ENCODE data around the gene ZNF423. TPM values are rescaled to one million over a fixed set of nuclear protein-coding genes. Genes with fewer than 3 reads are reported as not detected.

The ZNF423 gene
- polyA plus RNA-seq, 1 donor from 2014 or later = 4.5 TPM

- H3K36me3 ChIP-seq (ENCODE audit: insufficient read depth, low read length) = no peaks in the 10 kb centered on the region
- no peak overlapping the region for H2AFZ ChIP-seq (ENCODE audit: low read depth, low read length)
- no peaks in the 10 kb centered on the region for H4K20me1 ChIP-seq (ENCODE audit: insufficient read depth)
- H3K4me3 ChIP-seq (ENCODE audit: low read length) = no peak overlapping the region
- H3K27ac ChIP-seq (ENCODE audit: low read length) = no peak overlapping the region
- TF ChIP-seq EZH2 (IDR thresholded peaks at IDR 0.05; ENCODE audit: borderline replicate concordance, insufficient read depth, low read length, poor library complexity, severe bottlenecking) (no peak), POLR2AphosphoS5 (IDR thresholded peaks at IDR 0.05) (no peak), RAD21 (conservative IDR thresholded peaks at IDR 0.05) (no peak), SMC3 (conservative IDR thresholded peaks at IDR 0.05; ENCODE audit: poor library complexity) (no peak), EP300 (conservative IDR thresholded peaks at IDR 0.05; ENCODE audit: poor library complexity, severe bottlenecking) (no peak), CTCF (IDR thresholded peaks at IDR 0.05; ENCODE audit: poor library complexity, severe bottlenecking) (no peak), MXI1 (conservative IDR thresholded peaks at IDR 0.05; ENCODE audit: poor library complexity, severe bottlenecking) (no peak), TAF1 (IDR thresholded peaks at IDR 0.05; ENCODE audit: low read depth) (no peak)
- TF ChIP-seq, protein P1, sequence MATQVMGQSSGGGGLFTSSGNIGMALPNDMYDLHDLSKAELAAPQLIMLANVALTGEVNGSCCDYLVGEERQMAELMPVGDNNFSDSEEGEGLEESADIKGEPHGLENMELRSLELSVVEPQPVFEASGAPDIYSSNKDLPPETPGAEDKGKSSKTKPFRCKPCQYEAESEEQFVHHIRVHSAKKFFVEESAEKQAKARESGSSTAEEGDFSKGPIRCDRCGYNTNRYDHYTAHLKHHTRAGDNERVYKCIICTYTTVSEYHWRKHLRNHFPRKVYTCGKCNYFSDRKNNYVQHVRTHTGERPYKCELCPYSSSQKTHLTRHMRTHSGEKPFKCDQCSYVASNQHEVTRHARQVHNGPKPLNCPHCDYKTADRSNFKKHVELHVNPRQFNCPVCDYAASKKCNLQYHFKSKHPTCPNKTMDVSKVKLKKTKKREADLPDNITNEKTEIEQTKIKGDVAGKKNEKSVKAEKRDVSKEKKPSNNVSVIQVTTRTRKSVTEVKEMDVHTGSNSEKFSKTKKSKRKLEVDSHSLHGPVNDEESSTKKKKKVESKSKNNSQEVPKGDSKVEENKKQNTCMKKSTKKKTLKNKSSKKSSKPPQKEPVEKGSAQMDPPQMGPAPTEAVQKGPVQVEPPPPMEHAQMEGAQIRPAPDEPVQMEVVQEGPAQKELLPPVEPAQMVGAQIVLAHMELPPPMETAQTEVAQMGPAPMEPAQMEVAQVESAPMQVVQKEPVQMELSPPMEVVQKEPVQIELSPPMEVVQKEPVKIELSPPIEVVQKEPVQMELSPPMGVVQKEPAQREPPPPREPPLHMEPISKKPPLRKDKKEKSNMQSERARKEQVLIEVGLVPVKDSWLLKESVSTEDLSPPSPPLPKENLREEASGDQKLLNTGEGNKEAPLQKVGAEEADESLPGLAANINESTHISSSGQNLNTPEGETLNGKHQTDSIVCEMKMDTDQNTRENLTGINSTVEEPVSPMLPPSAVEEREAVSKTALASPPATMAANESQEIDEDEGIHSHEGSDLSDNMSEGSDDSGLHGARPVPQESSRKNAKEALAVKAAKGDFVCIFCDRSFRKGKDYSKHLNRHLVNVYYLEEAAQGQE (IDR thresholded peaks at IDR 0.05; ENCODE audit: borderline replicate concordance) = no peak
- no peak overlapping the region for H3K9ac ChIP-seq (ENCODE audit: low read length)
- peaks cover 3% of the 10 kb centered on the region for H3F3A ChIP-seq (ENCODE audit: insufficient read depth, low read length, poor library complexity, severe bottlenecking)
- H3K27me3 ChIP-seq (ENCODE audit: insufficient read depth, low read depth, low read length) = no peaks in the 10 kb centered on the region
- H3K79me2 ChIP-seq (replicated peaks; ENCODE audit: insufficient read depth, low read length) = peaks cover 4% of the 10 kb centered on the region
- H3K9me2 ChIP-seq (ENCODE audit: insufficient read depth, low read length) = no peaks in the 10 kb centered on the region
- H3K9me3 ChIP-seq (ENCODE audit: low read length) = no peaks in the 10 kb centered on the region
- no peak overlapping the region for H3K4me2 ChIP-seq (ENCODE audit: low read length)
Measured at GRCh38 chr16:49583911-49584310, 272.0 kb downstream of the ZNF423 start.

DNA sequence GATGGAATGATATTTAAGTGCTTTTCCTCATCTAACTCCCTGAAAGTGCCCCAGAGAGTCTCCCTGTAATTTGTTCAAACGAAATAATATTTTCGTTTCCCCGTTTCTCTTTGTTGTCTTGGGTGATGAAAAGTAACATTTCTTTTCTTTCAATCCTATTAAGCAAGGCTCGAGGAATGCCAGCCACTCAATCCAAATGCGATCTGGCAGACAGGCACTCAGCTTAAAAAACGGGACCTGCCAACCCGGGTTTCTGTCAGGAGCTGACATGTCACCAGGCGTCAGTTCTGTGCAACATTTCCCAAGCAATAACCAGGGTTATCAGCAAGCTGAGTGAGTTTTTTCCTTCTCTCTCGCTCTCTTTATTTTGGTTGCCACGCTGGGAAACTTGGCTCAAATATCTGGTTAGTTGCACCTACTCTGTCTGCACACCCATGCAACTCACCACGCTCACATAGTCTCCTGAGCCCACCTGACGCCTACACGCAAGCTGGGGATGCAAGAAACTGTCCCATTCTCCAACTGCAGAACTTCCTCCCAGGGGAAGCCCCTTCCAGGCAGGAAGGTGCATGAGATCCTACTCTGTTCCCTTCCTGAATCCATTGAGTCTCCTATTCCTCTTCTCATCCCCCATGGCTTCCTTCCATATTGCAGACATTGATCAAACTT, 274.1 kb downstream of the ZNF423 start:
- H3K9ac ChIP-seq (ENCODE audit: low read length) = no peak overlapping the region
- TF ChIP-seq EZH2 (IDR thresholded peaks at IDR 0.05; ENCODE audit: borderline replicate concordance, insufficient read depth, low read length, poor library complexity, severe bottlenecking) (no peak), EP300 (conservative IDR thresholded peaks at IDR 0.05; ENCODE audit: poor library complexity, severe bottlenecking) (peak; percentile 72), SMC3 (conservative IDR thresholded peaks at IDR 0.05; ENCODE audit: poor library complexity) (no peak)

More for the DNA sequence above, 274.1 kb downstream of the ZNF423 start:
- no peaks in the 10 kb centered on the region for H3K9me3 ChIP-seq (ENCODE audit: low read length)
- H3K4me2 ChIP-seq (ENCODE audit: low read length) = no peak overlapping the region
- no peaks in the 10 kb centered on the region for H3K9me2 ChIP-seq (ENCODE audit: insufficient read depth, low read length)
- no peaks in the 10 kb centered on the region for H3K36me3 ChIP-seq (ENCODE audit: insufficient read depth, low read length)
- H3K27ac ChIP-seq (ENCODE audit: low read length) = no peak overlapping the region
- H2AFZ ChIP-seq (ENCODE audit: low read depth, low read length) = no peak overlapping the region
- H4K20me1 ChIP-seq (ENCODE audit: insufficient read depth) = no peaks in the 10 kb centered on the region
- H3K4me3 ChIP-seq (ENCODE audit: low read length) = no peak overlapping the region
- H3K79me2 ChIP-seq (replicated peaks; ENCODE audit: insufficient read depth, low read length) = peaks cover 4% of the 10 kb centered on the region
- peaks cover 3% of the 10 kb centered on the region for H3F3A ChIP-seq (ENCODE audit: insufficient read depth, low read length, poor library complexity, severe bottlenecking)
- H3K27me3 ChIP-seq (ENCODE audit: insufficient read depth, low read depth, low read length) = no peaks in the 10 kb centered on the region
